A673 (cell line): ENCODE measurements around the gene PYGB. TPM values are rescaled to one million over a fixed set of nuclear protein-coding genes. Genes with fewer than 3 reads are reported as not detected.

Experiments used
- BruUV-seq: library from RNA; stranded (reverse); fragments of 400-500 nt; replicated peaks from 2 replicates; lab custom pipeline; 2021; lab: Mats Ljungman, UMichigan
- CTCF ChIA-PET: fragments of 300-600 bp; sonication (Branson Sonifier 250); formaldehyde crosslinking; loops from one replicate; lab custom pipeline; 2022; ENCODE audit warnings: antibody characterized with exemption; lab: Charles Lee
- POLR2A ChIA-PET: fragments of 300-600 bp; sonication (Branson Sonifier 250); formaldehyde crosslinking; loops from one replicate; lab custom pipeline; 2022; ENCODE audit warnings: antibody characterized with exemption; ENCODE audit not compliant: low non-redundant PET; lab: Charles Lee
- DNase-seq: peaks from one replicate; pipeline ENCODE4 v3.0.0-alpha.2; 2015; ENCODE audit warnings: low spot score
- H3K27ac ChIP-seq: fragments of 200-600 bp; sonication (generic); 2 replicates; pipeline ENCODE4 v1.5.1; 2016; ENCODE audit warnings: mixed run types, low read depth, mild to moderate bottlenecking, mixed read lengths, antibody characterized with exemption, low read length; ENCODE audit not compliant: poor library complexity, severe bottlenecking
- H3K27me3 ChIP-seq: fragments of 200-600 bp; sonication (generic); replicated peaks from 2 replicates; pipeline ENCODE4 v1.6.1; 2017; ENCODE audit warnings: mixed run types, low read depth, mild to moderate bottlenecking, mixed read lengths, antibody characterized with exemption, low read length; ENCODE audit not compliant: insufficient read depth, poor library complexity
- H3K36me3 ChIP-seq: fragments of 200-600 bp; sonication (generic); 2 replicates; pipeline ENCODE4 v1.6.1; 2016; ENCODE audit warnings: mixed run types, mild to moderate bottlenecking, mixed read lengths, antibody characterized with exemption, low read length; ENCODE audit not compliant: insufficient read depth, poor library complexity, severe bottlenecking
- H3K4me1 ChIP-seq: fragments of 200-600 bp; sonication (generic); 2 replicates; pipeline ENCODE4 v1.6.1; 2017; ENCODE audit warnings: mixed run types, mild to moderate bottlenecking, mixed read lengths, antibody characterized with exemption, low read length; ENCODE audit not compliant: insufficient read depth, poor library complexity, severe bottlenecking
- H3K4me3 ChIP-seq: fragments of 200-600 bp; sonication (generic); 2 replicates; pipeline ENCODE4 v1.5.1; 2016; ENCODE audit warnings: low read depth, mixed run types, mild to moderate bottlenecking, mixed read lengths, low read length; ENCODE audit not compliant: poor library complexity, severe bottlenecking
- H3K9me3 ChIP-seq: fragments of 200-600 bp; sonication (generic); 2 replicates; pipeline ENCODE4 v1.6.1; 2016; ENCODE audit warnings: mixed run types, low read depth, mild to moderate bottlenecking, mixed read lengths, antibody characterized with exemption, low read length; ENCODE audit not compliant: poor library complexity, severe bottlenecking
- EZH2 ChIP-seq: fragments of 200-600 bp; sonication (generic); IDR thresholded peaks from 2 replicates; pipeline ENCODE4 v1.6.1; 2017; ENCODE audit warnings: borderline replicate concordance, low read depth, mild to moderate bottlenecking, mixed read lengths, antibody characterized with exemption, low read length; ENCODE audit not compliant: poor library complexity, severe bottlenecking
- intact Hi-C: fragments of 100-400 bp; cut with micrococcal nuclease; formaldehyde crosslinking; loops from one replicate; pipeline ENCODE4 v1.10.0; 2022; ENCODE audit not compliant: unreplicated experiment
- total RNA-seq: library from RNA; stranded (reverse); gene quantifications from 2 replicates; pipeline ENCODE4 v1.2.3, GENCODE V29; 2021
- TF ChIP-seq, protein P1 (sequence below): fragments of 300-800, 200-600 bp; sonication (generic); conservative IDR thresholded peaks from 2 replicates; pipeline ENCODE4 v1.5.1; 2017; ENCODE audit warnings: low read depth, mild to moderate bottlenecking, antibody characterized with exemption, low read length, moderate library complexity, mixed read lengths

PYGB gene
- total RNA-seq, 1 experiment from 2014 or later: 52.3 TPM

DNA sequence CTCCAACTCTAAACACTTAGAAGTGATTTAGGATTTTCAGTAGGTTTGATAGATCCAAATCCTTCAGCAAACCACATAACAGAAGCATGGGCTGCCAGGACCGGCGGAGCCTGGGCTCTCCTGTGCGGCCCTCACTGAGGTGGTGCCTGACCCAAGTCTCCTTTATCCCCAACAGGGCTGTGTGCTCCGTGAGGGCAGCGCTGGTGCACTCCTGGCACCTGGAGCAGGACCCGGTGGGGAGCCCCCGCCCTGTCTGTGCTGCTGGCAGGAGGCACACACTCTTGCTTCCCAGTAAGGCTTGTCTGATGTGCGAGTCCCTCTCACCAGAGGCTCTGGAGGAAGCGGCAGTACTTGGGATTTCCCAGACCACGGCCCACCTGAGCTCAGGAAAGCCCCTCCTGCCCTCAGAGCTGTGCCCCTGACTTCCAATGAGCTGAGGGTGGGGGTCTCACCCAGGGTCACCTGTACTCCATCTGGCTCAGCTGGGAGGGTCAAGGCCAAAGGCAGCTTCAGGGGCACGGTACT is 56.2 kb downstream of the PYGB start:
- Histone ChIP-seq H3K4me1 (no peaks in the 10 kb centered on the region), H3K27me3 (no peaks in the 10 kb centered on the region), H3K36me3 (peaks cover 4% of the 10 kb centered on the region), H3K27ac (no peak overlapping the region), H3K9me3 (no peaks in the 10 kb centered on the region), H3K4me3 (no peak overlapping the region)
- BruUV-seq: no TSS peak
- ChIA-PET CTCF (no interaction called here), POLR2A (no interaction called here)
- intact Hi-C loops: no loop called here
- TF ChIP-seq, protein P1, sequence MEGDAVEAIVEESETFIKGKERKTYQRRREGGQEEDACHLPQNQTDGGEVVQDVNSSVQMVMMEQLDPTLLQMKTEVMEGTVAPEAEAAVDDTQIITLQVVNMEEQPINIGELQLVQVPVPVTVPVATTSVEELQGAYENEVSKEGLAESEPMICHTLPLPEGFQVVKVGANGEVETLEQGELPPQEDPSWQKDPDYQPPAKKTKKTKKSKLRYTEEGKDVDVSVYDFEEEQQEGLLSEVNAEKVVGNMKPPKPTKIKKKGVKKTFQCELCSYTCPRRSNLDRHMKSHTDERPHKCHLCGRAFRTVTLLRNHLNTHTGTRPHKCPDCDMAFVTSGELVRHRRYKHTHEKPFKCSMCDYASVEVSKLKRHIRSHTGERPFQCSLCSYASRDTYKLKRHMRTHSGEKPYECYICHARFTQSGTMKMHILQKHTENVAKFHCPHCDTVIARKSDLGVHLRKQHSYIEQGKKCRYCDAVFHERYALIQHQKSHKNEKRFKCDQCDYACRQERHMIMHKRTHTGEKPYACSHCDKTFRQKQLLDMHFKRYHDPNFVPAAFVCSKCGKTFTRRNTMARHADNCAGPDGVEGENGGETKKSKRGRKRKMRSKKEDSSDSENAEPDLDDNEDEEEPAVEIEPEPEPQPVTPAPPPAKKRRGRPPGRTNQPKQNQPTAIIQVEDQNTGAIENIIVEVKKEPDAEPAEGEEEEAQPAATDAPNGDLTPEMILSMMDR: no peak
- TF ChIP-seq EZH2: no peak
- no peak for DNase-seq

DNA sequence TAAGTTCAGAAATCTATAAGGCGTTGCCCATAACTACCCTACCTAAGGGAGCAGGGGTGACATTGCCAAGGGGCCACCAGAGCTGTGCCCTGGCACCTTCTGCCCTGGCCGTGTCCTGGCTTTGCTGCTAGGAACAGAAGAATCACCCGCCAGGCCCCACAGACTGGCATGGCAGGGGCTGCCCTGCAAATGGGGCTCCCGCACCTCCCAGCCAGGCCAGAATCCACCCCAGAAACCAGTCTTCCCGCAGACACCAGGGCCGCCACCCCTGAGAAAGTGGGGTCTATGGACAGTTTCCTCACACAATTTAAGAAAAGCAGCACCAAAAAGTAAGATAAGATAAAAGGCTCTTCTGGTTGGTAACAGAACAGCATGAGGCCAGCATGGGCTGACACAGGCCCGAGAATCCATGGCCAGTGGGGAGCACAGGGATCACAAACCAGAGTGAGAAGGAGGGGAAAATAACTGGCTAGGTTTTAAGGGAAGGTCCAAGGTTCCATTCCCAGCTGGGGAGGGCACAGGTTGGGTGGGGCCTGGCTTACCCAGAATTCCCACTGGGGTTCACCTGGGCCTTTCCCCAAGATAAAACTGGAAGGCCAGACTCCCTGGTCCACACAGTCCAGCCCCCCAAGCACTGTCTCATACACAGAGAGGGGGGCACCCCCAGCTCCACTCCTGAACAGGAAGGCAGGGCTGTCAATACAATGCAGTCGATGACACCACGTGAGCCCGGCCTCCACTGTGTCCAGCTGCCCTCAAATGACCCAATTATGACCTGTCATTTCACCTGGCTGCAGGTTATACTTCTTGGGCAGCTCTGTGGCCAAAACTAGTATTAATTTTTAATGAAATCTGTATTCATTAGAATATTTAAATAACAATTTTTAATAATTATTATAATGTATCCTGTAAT is 59.4 kb downstream of the PYGB start:
- BruUV-seq: no TSS peak
- H3K27ac ChIP-seq: no peak overlapping the region
- H3K4me3 ChIP-seq: no peak overlapping the region
- intact Hi-C loops: no loop called here
- H3K36me3 ChIP-seq: no peaks in the 10 kb centered on the region
- CTCF ChIA-PET: no interaction called here
- POLR2A ChIA-PET: no interaction called here
- H3K27me3 ChIP-seq: no peaks in the 10 kb centered on the region
- H3K9me3 ChIP-seq: no peaks in the 10 kb centered on the region
- DNase-seq: no peak
- no peak for TF ChIP-seq EZH2
- TF ChIP-seq, protein P1: no peak
- H3K4me1 ChIP-seq: no peaks in the 10 kb centered on the region

DNA sequence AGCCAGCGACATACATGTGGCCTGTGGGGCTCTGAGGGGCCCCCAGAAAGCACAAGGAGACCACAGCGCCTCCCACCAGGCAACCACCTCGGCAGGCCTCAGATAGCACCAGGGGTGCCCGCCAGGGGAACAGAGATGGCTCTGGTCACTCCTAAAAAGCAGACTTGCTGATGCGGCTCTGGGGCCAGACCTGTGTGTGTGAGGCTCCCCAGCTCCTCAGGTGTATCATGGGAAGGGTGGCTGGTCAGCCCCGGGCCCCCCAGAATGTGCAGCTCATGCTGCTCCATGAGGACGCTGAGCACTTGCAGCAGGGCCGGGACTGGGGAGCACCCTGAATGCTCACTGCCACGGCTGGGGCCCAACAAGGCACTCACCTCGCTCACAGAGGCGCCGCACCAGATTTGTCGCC is 60.2 kb downstream of the PYGB start:
- ChIA-PET CTCF (no interaction called here), POLR2A (no interaction called here)
- Histone ChIP-seq H3K4me1 (no peaks in the 10 kb centered on the region), H3K27ac (no peak overlapping the region), H3K27me3 (no peaks in the 10 kb centered on the region), H3K9me3 (no peaks in the 10 kb centered on the region), H3K4me3 (no peak overlapping the region), H3K36me3 (no peaks in the 10 kb centered on the region)
- TF ChIP-seq, protein P1: no peak
- TF ChIP-seq EZH2: no peak
- DNase-seq: no peak
- intact Hi-C loops: no loop called here
- no TSS peak for BruUV-seq
